Stimulated activated CD4-positive, alpha-beta T cell treated with anti-CD3 and anti-CD28 coated beads, TNF-alpha, amount 100 ng/mL, for 1 hour (primary cell): Measurements from ENCODE around the gene TSKU.

Experiments used
- DNase-seq, 3 donors: peaks; one replicate each; pipeline ENCODE4 v3.0.0-alpha.2; 2020; ENCODE audit warnings: low read depth in 3 of 3, low spot score in 1 of 3

TSKU gene

GRCh38 chr11:76783294-76783895 is at the start of gene TSKU:
Gene TSKU (plus strand): TSS chr11:76783356. CDS start chr11:76795617, 12,261 bp downstream.
- no peak for DNase-seq

- peak in 1 of 3 donors; percentile 4 for DNase-seq
Measured at GRCh38 chr11:76733906-76734305, 49.2 kb upstream of the TSKU start.

GRCh38 chr11:76734456-76735420 is 48.4 kb upstream of the TSKU start:
- no peak for DNase-seq

- no peak for DNase-seq
Measured at GRCh38 chr11:76735841-76736240, 47.3 kb upstream of the TSKU start.

GRCh38 chr11:76736266-76736665 is 46.9 kb upstream of the TSKU start:
- no peak for DNase-seq

GRCh38 chr11:76736773-76737495 is 46.2 kb upstream of the TSKU start:
- no peak for DNase-seq

GRCh38 chr11:76738618-76739240 is 44.4 kb upstream of the TSKU start:
- DNase-seq: no peak

- no peak for DNase-seq
Measured at GRCh38 chr11:76739798-76740197, 43.4 kb upstream of the TSKU start.

- no peak for DNase-seq
Measured at GRCh38 chr11:76740772-76741171, 42.4 kb upstream of the TSKU start.

GRCh38 chr11:76742902-76743301 is 40.3 kb upstream of the TSKU start:
- no peak for DNase-seq

GRCh38 chr11:76744186-76745043 is 38.7 kb upstream of the TSKU start:
- no peak for DNase-seq

- DNase-seq: no peak
Measured at GRCh38 chr11:76745044-76745376, 38.1 kb upstream of the TSKU start.

- no peak for DNase-seq
Measured at GRCh38 chr11:76745561-76746207, 37.5 kb upstream of the TSKU start.

- no peak for DNase-seq
Measured at GRCh38 chr11:76747153-76747914, 35.8 kb upstream of the TSKU start.

- no peak for DNase-seq
Measured at GRCh38 chr11:76747915-76748860, 35.0 kb upstream of the TSKU start.

- no peak for DNase-seq
Measured at GRCh38 chr11:76748948-76749347, 34.2 kb upstream of the TSKU start.

GRCh38 chr11:76750067-76750466 is 33.1 kb upstream of the TSKU start:
- DNase-seq: no peak

GRCh38 chr11:76750746-76751145 is 32.4 kb upstream of the TSKU start:
- no peak for DNase-seq
